ELF-1 (cell line): ENCODE results near the gene SLC1A2.
A peak's percentile ranks its signal among the peaks of the same experiment; 100 is the strongest.

Experiments used
- DNase-seq: peaks from one replicate; pipeline ENCODE4 v3.0.0-alpha.2; 2016; ENCODE audit warnings: low read depth, low spot score

SLC1A2 gene

GRCh38 chr11:35274909-35275785, 144.2 kb downstream of the SLC1A2 start:
- DNase-seq: peak; percentile 22

- no peak for DNase-seq
Measured at GRCh38 chr11:35272391-35272902, 146.9 kb downstream of the SLC1A2 start.

GRCh38 chr11:35271031-35271430, 148.3 kb downstream of the SLC1A2 start:
- DNase-seq: no peak

DNA sequence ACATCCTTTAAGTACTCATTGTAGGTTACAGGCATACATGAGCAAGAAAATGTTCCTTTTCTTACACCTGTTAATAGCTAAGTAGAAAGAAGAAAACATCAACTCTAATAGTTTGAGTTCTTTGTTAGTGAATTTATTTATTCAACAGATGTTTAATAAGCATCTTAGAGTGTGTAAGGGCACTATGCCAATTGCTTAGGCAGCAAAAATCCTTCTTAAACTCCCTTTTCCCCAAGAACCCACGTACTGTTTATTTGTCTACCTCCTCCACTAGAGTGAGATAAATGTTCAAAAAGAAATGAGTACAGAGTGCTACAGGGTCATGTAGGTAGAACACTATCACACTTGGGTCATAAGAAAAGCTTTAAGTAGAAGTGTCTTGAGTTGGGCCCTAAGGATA, 149.0 kb downstream of the SLC1A2 start:
- no peak for DNase-seq

DNA sequence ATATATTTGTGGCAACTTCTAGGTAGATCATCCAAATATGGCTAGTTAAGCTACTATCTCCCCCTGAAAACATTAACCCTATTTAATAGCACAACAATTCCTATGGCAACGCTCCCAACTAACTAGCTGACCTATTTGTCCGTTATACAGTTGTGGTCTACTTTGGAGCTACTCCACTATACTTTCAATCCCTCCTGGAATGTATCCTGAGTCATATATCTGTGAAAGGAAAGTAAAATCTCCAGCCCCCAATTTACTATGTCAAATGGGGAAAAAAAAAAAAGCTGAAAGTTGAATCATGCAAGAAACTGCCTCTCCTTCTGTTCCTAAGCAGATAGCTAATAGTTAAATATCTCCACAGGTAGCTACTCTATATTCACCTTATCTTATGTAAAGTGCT, 151.9 kb downstream of the SLC1A2 start:
- DNase-seq: no peak

DNA sequence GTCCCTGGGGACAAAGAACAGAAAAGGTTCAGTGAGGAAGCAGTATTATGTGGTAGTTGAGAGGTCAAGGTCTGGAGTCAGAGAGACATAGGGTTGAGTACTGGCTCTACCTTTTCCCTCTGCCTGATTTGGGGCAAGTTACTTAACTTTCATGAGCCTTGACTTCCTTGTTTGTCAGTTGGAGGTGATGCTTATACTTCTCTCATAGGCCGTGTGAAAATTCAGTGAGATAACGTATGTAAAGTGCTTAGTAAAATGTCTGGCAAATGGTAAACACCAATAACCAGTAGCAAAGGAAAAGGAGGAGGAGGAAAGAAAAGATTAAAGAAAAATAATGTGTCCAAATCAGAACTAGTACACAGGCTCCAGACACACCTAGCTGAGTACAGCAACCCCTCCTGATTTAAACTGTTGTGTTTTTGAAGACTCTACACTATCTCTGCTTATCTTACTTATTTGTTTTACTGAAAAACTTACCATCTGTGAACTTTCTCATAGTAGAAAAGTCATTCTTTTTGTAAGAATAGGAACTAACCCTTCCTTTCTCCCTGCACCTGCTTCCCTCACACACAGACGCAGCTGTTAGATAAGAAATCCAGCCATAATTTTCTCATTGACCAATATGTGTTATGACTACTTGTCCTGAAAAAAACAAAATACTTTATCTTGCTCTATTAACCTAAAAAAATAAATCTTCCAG, 153.5 kb downstream of the SLC1A2 start:
- DNase-seq: no peak

DNA sequence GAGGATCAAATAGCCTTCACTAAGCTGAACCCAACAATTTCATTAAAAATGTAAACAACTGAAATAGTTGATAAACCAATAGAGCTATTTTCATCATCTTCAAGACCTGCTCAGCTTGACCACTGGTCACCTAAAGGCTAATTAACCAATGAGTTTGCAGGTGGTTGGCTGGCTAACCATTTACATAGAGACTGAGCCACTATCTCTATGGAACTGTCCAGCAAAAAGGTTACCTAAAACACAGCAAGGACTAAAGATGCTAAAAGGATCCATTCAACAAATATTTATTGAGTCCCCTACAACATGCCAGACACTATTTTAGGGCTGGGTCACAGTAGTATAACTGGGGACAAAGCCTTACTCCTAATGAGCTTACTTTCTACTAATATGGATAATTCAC, 156.6 kb downstream of the SLC1A2 start:
- no peak for DNase-seq

- no peak for DNase-seq
Measured at GRCh38 chr11:35262056-35262455, 157.3 kb downstream of the SLC1A2 start.

- DNase-seq: no peak
Measured at GRCh38 chr11:35261197-35261596, 158.2 kb downstream of the SLC1A2 start.

DNA sequence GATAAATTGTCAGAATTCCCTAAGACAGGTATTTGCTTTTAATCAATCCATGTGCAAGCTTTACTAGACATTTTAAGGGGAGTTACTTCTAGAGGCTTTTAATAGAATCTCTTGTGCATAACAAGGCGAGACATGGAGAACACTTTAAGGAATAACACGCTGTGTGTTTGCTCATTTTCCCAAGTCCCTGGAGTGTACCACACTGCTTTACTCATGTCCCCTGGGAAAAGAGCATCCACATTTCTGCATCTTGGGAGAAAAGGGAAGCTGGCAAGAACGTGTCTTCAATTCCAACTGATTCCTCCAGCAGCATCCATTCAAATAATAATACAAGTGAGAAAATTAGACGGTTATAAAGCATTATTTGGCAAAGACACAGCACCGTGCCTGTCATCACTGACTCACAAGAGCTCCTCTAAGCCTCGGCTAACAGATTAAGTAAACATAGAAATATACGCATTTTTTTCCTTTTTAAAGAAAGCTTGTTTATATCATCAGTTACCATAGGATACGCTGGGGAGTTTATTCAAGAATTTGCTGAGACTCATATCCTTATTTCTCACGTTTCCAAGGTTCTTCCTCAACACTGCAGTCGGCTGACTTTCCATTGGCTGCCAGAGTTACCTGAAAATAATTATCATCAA, 158.9 kb downstream of the SLC1A2 start:
- no peak for DNase-seq

DNA sequence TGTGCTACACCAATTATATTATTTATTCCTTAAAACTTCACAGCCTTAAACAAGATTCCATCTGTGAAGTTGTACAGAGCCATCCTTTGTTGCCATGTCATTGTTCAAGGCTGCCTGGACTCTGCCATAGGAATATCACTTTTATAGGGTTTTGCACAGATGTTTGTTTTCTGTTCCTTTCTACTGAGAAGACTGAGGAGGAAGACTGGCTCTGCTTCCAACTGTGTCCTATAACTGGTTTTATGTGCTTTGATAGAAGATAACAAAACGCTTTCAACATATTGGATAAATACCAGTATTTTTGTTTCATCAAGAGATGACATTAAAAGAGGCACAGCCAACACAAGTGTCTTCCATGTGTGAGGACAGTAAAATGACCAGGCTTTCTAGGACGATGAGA, 159.8 kb downstream of the SLC1A2 start:
- no peak for DNase-seq

DNA sequence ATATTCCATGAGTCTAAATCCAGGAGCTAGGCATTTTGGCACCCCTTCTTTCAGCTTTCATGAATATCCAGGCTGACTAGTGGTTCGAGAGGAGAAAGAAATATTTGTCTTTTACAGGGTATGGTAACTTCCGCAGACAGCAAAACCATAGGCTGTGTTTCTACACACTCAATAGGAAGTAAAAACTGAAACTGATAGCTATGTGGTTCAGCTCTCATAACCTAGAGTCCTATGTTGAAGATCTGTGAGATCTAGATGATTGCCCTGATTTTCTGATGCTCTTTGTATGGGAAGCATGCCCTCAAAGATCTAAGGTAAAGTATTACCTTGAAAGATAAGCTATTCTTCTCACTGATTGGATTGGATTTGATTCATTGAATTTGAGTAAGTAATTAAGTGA, 162.1 kb downstream of the SLC1A2 start:
- DNase-seq: no peak

- no peak for DNase-seq
Measured at GRCh38 chr11:35256296-35256695, 163.1 kb downstream of the SLC1A2 start.

DNA sequence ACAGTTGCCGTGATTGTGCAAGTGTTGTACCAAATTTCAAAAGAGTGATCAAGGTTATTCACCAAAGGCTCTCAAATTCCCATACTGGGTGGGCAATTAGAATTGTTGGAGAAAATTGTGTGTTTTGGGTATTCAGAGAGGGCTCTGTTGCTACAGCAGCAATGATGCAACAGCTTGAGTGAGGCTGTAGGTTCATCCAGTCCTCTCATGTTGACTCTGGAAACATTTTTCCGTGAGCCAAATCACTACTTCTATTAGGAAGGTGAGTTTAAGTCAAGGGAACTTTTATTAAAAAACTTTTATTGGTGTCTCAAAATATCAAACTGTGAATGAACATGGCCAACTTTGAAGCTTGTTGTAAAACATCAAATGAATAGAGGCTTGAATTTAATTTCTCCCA, 163.8 kb downstream of the SLC1A2 start:
- no peak for DNase-seq

- no peak for DNase-seq
Measured at GRCh38 chr11:35253237-35253636, 166.1 kb downstream of the SLC1A2 start.

DNA sequence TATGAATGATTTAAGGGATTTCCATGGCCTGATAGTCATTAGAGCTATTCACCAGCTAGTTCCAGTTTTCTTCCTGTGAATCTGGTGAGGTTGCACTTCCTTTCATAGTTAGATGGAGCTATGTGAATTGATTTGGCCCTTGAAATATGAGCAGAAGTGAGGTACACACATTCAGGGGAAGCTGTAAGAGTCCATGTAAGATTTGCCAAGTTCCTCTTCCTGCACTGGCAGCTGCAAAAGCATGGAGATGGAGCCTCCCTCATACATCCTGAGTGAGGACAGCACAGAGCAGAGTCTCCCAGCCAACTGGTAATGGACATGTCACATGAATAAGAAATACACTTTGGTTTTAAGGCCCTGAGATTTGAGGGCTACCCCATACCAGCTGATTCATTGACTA, 168.7 kb downstream of the SLC1A2 start:
- DNase-seq: no peak

DNA sequence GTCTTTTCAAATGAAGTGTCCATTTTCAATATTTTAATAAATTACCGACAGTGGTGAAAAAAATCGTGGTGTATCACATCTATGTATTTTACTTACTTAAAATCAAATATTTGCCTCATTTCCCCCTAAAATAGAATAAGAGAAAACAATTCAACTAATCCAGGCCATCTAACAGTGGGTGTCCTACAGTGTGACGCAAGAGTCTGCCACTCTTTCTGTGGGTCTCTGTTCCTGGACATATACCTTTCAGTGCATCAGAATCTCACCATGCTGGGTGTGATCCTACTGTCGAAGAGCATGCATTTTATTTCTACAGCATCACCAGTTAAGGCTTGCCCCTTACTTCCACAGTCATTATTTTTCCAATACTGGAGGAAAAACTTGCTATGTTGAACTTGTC, 169.2 kb downstream of the SLC1A2 start:
- no peak for DNase-seq

DNA sequence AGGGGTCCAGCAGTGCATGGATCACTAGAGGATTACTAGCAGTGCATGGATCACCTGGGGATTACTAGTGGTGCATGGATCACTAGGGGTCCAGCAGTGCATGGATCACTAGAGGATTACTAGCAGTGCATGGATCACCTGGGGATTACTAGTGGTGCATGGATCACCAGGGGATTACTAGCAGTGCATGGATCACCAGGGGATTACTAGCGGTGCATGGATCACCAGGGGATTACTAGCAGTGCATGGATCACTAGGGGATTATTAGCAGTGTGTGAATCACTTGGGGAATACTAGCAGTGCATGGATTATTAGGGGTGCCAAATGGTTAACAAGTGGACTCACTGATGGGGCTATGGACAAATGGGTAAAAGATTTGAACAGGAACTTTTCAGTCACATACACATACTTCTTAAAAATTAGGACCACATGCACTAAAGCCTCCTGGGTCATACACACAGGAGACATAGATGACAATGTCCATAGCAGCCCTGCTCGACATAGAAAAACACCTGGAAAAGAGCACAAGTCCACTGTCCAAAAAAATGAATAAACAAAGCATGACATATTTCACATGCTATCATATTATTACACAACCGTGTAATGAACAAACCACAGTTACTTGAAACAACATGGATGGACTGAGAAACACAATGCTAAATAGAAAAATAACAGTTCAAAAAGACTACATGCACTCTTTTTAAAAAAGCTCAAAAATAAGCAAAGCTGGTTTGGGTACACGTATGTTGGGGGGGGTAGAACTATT, 170.6 kb downstream of the SLC1A2 start:
- DNase-seq: no peak

GRCh38 chr11:35247863-35248262, 171.5 kb downstream of the SLC1A2 start:
- no peak for DNase-seq

DNA sequence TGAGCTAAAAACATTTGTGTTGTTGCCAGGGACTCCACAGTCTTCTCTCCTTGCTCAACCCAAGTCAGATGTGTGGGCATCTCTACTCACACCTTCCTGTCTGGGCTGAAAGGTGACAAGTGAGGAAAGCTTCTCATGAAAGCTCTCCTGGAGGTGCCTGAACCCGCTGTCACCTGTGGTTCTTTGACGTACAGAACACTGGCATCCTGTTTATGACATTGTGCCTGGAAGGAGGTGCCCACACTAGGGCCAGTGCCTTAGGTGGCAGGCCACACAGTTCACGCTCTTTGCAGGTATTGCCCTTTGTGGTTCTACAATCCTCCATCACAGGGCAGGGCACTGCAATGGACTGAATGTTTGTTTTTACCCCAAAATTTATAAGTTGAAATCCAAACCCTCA, 171.9 kb downstream of the SLC1A2 start:
- DNase-seq: no peak

GRCh38 chr11:35246745-35247144, 172.6 kb downstream of the SLC1A2 start:
- peak; percentile 33 for DNase-seq

- DNase-seq: no peak
Measured at GRCh38 chr11:35245786-35246185, 173.6 kb downstream of the SLC1A2 start.
